AG04450 (cell line): Measurements from ENCODE around the gene JMJD1C. TPM values are rescaled to one million over a fixed set of nuclear protein-coding genes. Genes with fewer than 3 reads are reported as not detected.

Experiments used
- CTCF ChIA-PET: fragments of 300-600, 350-600 bp; formaldehyde crosslinking; extraction: SDS; loops from one replicate; lab custom pipeline; 2022; ENCODE audit warnings: antibody characterized with exemption, inconsistent platforms; lab: Charles Lee
- POLR2A ChIA-PET: fragments of 350-600 bp; formaldehyde crosslinking; extraction: SDS; loops from one replicate; lab custom pipeline; 2021; ENCODE audit warnings: antibody characterized with exemption, inconsistent platforms; lab: Yijun Ruan, JAX
- DNase-seq: peaks from one replicate; pipeline ENCODE4 v3.0.0-alpha.2; 2011; ENCODE audit warnings: low read depth, low spot score
- H3K27ac ChIP-seq: one replicate; pipeline ENCODE4 v1.5.1; 2012; ENCODE audit warnings: low read depth, low read length, control low read depth
- H3K27me3 ChIP-seq: one replicate; pipeline ENCODE4 v1.6.0; 2012; ENCODE audit warnings: low read length; ENCODE audit not compliant: control insufficient read depth, insufficient read depth
- H3K4me3 ChIP-seq: 2 replicates; pipeline ENCODE4 v1.5.1; 2011; ENCODE audit warnings: mild to moderate bottlenecking, low read depth, low read length, control low read depth
- H3K9me3 ChIP-seq: 2 replicates; pipeline ENCODE4 v1.5.1; 2012; ENCODE audit warnings: low read length; ENCODE audit not compliant: control insufficient read depth, insufficient read depth
- CTCF ChIP-seq: IDR thresholded peaks from 2 replicates; pipeline ENCODE4 v1.5.1; 2011; ENCODE audit warnings: low read depth, low read length, control low read depth, inconsistent platforms
- polyA plus RNA-seq: library from polyadenylated mRNA; depleted of rRNA; stranded (reverse); fragments of >200 nt; gene quantifications from 2 replicates; pipeline ENCODE4 v1.2.3, GENCODE V29; 2011

The JMJD1C gene
- polyA plus RNA-seq, 1 experiment = 45.0 TPM

GRCh38 chr10:63314020-63314419 is 151.8 kb downstream of the JMJD1C start:
- CTCF ChIA-PET = no interaction called here

GRCh38 chr10:63313066-63313717 is 152.6 kb downstream of the JMJD1C start:
- no peaks in the 10 kb centered on the region for H3K27me3 ChIP-seq
- H3K9me3 ChIP-seq = no peaks in the 10 kb centered on the region
- no peak for TF ChIP-seq CTCF
- POLR2A ChIA-PET = no interaction called here
- CTCF ChIA-PET = no interaction called here
- H3K27ac ChIP-seq = no peak overlapping the region
- no peak for DNase-seq
- H3K4me3 ChIP-seq = no peak overlapping the region

More at GRCh38 chr10:63314020-63314419, 151.8 kb downstream of the JMJD1C start:
- TF ChIP-seq CTCF = no peak
- POLR2A ChIA-PET = no interaction called here
- no peaks in the 10 kb centered on the region for H3K9me3 ChIP-seq
- H3K27ac ChIP-seq = no peak overlapping the region
- H3K4me3 ChIP-seq = no peak overlapping the region
- no peak for DNase-seq
- no peaks in the 10 kb centered on the region for H3K27me3 ChIP-seq

GRCh38 chr10:63308628-63309027 is 157.1 kb downstream of the JMJD1C start:
- H3K4me3 ChIP-seq = no peak overlapping the region
- no peak for DNase-seq
- no peaks in the 10 kb centered on the region for H3K9me3 ChIP-seq
- H3K27ac ChIP-seq = no peak overlapping the region
- POLR2A ChIA-PET = no interaction called here
- no peaks in the 10 kb centered on the region for H3K27me3 ChIP-seq
- CTCF ChIA-PET = interaction anchor here (0.6 kb wide), 1 partner anchor 82 kb away, joined by 3 read pairs; no protein-coding TSS in a partner anchor
- TF ChIP-seq CTCF = no peak

GRCh38 chr10:63304146-63304545 is 161.6 kb downstream of the JMJD1C start:
- Histone ChIP-seq H3K27ac (no peak overlapping the region), H3K9me3 (no peaks in the 10 kb centered on the region), H3K4me3 (no peak overlapping the region), H3K27me3 (no peaks in the 10 kb centered on the region)
- DNase-seq = no peak
- no peak for TF ChIP-seq CTCF
- ChIA-PET CTCF (no interaction called here), POLR2A (no interaction called here)

DNA sequence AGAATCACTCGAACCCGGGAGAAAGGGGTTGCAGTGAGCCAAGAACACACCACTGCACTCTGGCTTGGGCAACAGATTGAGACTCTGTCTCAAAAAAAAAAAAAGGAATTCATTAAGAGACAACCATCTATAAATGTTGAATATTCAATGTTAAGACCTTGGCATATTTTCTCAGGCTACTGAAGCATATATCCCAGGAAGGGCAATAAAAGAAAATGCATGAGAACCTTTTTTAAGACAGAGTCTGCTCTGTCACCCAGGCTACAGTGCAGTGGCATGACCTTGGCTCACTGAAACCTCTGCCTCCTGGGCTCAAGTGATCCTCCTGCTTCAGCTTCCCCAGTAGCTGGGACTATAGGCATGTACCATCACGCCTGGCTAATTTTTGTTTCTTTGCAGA is 165.0 kb downstream of the JMJD1C start:
- CTCF ChIA-PET = no interaction called here

More for the DNA sequence above, 165.0 kb downstream of the JMJD1C start:
- Histone ChIP-seq H3K4me3 (no peak overlapping the region), H3K9me3 (no peaks in the 10 kb centered on the region), H3K27ac (no peak overlapping the region), H3K27me3 (no peaks in the 10 kb centered on the region)
- DNase-seq = no peak
- POLR2A ChIA-PET = no interaction called here
- no peak for TF ChIP-seq CTCF
